Mononuclear cell (primary cell): Measurements from ENCODE around the gene LRRC46. TPM values are rescaled to one million over a fixed set of nuclear protein-coding genes. Genes with fewer than 3 reads are reported as not detected.

Source experiments
- H3K27me3 ChIP-seq: 2 replicates; pipeline ENCODE4 v1.6.0; 2011; ENCODE audit warnings: low read length, control low read depth; ENCODE audit not compliant: insufficient read depth
- H3K4me1 ChIP-seq: 2 replicates; pipeline ENCODE4 v1.5.1; 2011; ENCODE audit warnings: mild to moderate bottlenecking, low read length, control low read depth; ENCODE audit not compliant: insufficient read depth
- H3K4me3 ChIP-seq: 2 replicates; pipeline ENCODE4 v1.5.1; 2011; ENCODE audit warnings: mild to moderate bottlenecking, low read length, moderate library complexity
- H3K9me3 ChIP-seq: 2 replicates; pipeline ENCODE4 v1.5.1; 2011; ENCODE audit warnings: low read depth, mild to moderate bottlenecking, control low read depth, low read length
- total RNA-seq: library from RNA; depleted of rRNA; stranded (reverse); fragments of >200 nt; gene quantifications from one replicate; pipeline ENCODE4 v1.2.3, GENCODE V29; 2012

The LRRC46 gene
- total RNA-seq, 1 donor, result not detected

DNA sequence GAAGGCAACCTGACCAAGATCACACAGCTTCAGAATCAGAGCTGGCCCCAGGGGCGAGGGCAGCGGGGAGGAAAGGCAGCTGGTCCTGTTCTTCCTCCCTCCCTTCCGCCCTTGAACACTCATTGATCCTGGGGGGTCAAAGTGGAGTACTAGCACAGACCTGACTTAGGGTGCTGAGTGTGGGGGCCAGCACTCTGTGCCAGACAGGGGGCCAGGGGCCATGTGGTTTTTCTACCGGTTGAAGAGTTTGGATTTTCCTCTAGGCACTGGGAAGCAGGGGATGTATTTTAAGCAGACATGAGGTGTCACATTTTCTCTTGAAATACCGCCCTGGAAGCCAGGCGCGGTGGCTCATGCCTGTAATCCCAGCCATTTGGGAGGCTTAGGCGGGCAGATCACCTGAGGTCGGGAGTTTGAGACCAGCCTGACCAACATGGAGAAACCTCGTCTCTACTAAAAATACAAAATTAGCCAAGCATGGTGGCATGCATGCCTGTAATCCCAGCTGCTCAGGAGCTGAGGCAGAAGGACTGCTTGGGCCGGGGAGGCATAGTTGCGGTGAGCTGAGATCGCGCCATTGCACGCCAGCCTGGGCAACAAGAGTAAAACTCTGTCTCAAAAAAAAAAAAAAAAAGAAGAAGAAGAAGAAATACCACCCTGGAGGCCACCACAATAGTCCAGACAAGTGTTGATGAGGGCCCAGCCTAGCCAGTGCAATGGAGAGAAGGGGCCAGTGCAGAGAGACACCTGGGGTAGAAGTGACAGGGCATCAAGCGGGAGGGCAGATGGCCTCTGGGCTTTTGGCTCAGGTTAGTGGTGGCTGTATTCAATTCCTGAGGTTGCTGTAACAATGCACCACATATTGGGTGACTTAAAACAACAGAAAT, 25.2 kb upstream of the LRRC46 start:
- H3K4me1 ChIP-seq, result no peaks in the 10 kb centered on the region
- no peaks in the 10 kb centered on the region for H3K9me3 ChIP-seq
- no peaks in the 10 kb centered on the region for H3K27me3 ChIP-seq
- H3K4me3 ChIP-seq, result no peak overlapping the region

DNA sequence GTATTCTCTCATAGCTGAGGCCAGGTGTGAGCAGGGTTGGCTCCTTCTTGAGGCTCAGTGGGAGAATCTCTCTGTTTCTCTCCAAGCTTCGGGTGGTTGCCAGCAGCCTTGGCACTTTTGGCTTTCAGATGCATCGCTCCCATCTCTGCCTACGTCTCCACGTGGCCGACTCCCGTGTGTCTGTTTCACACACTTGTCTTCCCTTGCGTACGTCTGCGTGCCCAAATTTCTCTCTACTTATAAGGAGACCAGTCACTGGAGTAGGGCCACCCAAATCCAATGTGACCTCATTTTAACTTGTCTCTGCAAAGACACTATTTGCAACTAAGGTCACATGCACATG, 24.6 kb upstream of the LRRC46 start:
- no peaks in the 10 kb centered on the region for H3K27me3 ChIP-seq
- H3K4me3 ChIP-seq, result no peak overlapping the region
- H3K9me3 ChIP-seq, result no peaks in the 10 kb centered on the region
- H3K4me1 ChIP-seq, result no peaks in the 10 kb centered on the region

GRCh38 chr17:47807421-47807820, 24.0 kb upstream of the LRRC46 start:
- Histone ChIP-seq H3K4me1 (no peaks in the 10 kb centered on the region), H3K9me3 (no peaks in the 10 kb centered on the region), H3K27me3 (no peaks in the 10 kb centered on the region), H3K4me3 (no peak overlapping the region)

GRCh38 chr17:47808036-47808829, 23.2 kb upstream of the LRRC46 start:
- no peaks in the 10 kb centered on the region for H3K27me3 ChIP-seq
- no peaks in the 10 kb centered on the region for H3K4me1 ChIP-seq
- H3K9me3 ChIP-seq, result no peaks in the 10 kb centered on the region
- H3K4me3 ChIP-seq, result no peak overlapping the region

DNA sequence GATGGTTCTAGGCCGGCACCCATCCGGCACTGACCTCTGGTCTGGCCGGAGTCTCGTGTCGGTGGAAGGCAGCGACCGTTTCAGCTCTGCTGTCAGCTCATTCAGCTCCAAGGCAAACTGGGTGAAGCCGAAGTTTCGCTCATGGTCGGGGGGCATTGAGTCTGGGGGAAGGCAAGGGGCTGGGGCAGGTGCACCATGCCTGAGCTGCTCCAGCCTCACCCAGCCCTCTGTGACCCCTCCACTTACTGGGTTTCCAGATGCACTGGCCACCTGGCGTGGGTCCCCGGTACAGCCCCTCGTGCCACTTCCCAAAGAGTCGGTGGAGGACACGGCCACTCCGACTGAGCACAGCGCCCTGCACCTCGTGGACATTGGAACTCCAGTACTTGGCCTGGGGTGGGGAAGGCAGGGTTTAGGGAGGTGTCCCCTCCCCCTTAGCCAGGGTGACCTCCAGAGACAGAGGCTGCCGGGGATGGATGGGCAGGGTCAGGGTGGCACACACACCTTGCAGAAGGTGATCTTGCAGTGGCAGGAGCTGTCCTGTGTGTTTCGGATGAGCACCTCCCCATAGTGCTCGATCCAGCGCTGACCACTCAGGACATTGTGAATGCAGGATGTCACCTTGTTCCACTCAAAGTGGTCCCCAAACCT, 22.5 kb upstream of the LRRC46 start:
- H3K9me3 ChIP-seq, result no peaks in the 10 kb centered on the region
- H3K27me3 ChIP-seq, result no peaks in the 10 kb centered on the region
- H3K4me3 ChIP-seq, result no peak overlapping the region
- H3K4me1 ChIP-seq, result no peaks in the 10 kb centered on the region

DNA sequence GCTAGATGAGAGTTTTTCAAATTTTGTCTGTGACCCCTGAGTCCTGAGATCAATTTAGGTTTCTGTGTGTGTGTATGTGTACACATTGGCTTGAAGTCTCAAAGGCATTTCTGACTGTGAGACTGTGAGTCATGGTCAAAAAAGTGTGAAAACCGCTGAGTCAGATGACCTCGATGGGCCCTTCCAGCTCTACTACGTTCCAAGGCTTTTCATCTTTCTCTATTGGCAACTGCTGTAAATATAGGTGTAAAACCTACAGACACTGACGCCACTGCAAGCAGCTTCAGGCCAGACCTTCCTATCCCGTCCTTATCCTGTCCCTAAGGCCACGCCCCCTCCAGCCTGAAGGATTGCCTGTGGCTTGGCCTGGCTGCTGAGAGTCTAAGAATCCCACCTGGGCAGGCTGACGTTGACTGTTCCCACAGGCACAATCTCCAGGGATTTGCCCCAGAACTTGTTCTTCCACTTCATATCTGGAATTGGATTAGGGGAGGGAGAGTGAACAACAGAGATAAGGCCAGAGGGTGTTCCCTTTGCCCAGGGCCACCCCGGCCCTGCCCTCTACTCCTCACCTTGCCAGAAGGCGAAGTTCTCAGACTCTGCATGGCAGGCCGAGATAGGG, 21.2 kb upstream of the LRRC46 start:
- no peaks in the 10 kb centered on the region for H3K9me3 ChIP-seq
- H3K4me3 ChIP-seq, result no peak overlapping the region
- H3K27me3 ChIP-seq, result no peaks in the 10 kb centered on the region
- H3K4me1 ChIP-seq, result no peaks in the 10 kb centered on the region

- Histone ChIP-seq H3K4me1 (no peaks in the 10 kb centered on the region), H3K9me3 (no peaks in the 10 kb centered on the region), H3K4me3 (no peak overlapping the region), H3K27me3 (no peaks in the 10 kb centered on the region)
These were observed 20.4 kb upstream of the LRRC46 start for GRCh38 chr17:47810901-47811635.

DNA sequence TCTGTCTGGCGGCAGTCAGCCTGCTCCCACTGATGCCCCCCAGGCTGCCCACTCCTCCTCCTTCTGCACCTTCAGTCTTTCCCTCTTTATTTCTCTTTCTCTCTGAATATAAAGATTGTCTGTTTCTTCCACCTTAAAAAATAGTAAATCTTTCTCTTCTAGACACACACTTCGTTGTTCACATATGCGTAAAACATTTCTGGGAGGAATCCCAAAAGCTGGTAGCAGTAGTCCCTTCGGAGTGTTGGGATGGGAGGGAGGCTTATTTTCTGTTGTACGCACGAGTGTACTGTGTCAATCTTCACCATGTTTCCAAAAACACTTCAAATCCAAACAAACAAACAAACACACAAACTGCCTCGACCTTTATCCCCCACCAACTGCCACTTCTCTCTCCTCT, 19.8 kb upstream of the LRRC46 start:
- no peak overlapping the region for H3K4me3 ChIP-seq

GRCh38 chr17:47812146-47812920, 19.1 kb upstream of the LRRC46 start:
- no peaks in the 10 kb centered on the region for H3K4me1 ChIP-seq
- no peak overlapping the region for H3K4me3 ChIP-seq

More for the DNA sequence above, 19.8 kb upstream of the LRRC46 start:
- H3K4me1 ChIP-seq, result no peaks in the 10 kb centered on the region
- no peaks in the 10 kb centered on the region for H3K9me3 ChIP-seq
- no peaks in the 10 kb centered on the region for H3K27me3 ChIP-seq

DNA sequence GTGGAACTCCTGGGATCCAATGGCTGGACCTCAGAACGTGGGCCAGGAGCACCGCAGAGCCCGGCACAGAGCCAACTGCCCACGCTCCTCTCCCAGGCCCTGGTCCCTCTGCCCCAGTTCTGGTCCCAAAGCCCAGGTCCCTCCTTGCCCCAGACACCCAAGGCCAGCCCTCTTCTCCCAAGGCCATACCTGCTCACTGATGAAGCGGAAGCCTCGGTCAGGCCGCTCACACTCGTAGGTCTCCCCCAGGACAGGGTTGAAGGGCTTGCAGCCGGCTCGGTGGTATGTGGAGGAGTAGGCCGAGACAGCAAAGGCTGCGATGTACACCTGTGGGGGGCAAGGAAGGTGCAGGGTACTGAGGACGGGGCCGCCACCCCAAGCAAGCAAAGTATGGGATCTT, 18.4 kb upstream of the LRRC46 start:
- H3K4me1 ChIP-seq, result no peaks in the 10 kb centered on the region
- no peak overlapping the region for H3K4me3 ChIP-seq
- no peaks in the 10 kb centered on the region for H3K9me3 ChIP-seq
- no peaks in the 10 kb centered on the region for H3K27me3 ChIP-seq

More at GRCh38 chr17:47812146-47812920, 19.1 kb upstream of the LRRC46 start:
- H3K27me3 ChIP-seq, result no peaks in the 10 kb centered on the region
- H3K9me3 ChIP-seq, result no peaks in the 10 kb centered on the region

GRCh38 chr17:47813512-47814031, 17.9 kb upstream of the LRRC46 start:
- no peaks in the 10 kb centered on the region for H3K4me1 ChIP-seq
- H3K4me3 ChIP-seq, result no peak overlapping the region
- H3K27me3 ChIP-seq, result no peaks in the 10 kb centered on the region
- no peaks in the 10 kb centered on the region for H3K9me3 ChIP-seq

GRCh38 chr17:47815106-47815918, 16.2 kb upstream of the LRRC46 start:
- Histone ChIP-seq H3K4me1 (peaks cover 2% of the 10 kb centered on the region), H3K9me3 (no peaks in the 10 kb centered on the region), H3K4me3 (no peak overlapping the region), H3K27me3 (no peaks in the 10 kb centered on the region)
